GM23248 (cell line): ENCODE results near the gene HSCB.

ENCODE experiments used
- EZH2 ChIP-seq: fragments of 200-600 bp; sonication (generic); IDR thresholded peaks from 2 replicates; pipeline ENCODE4 v1.6.1; 2018; ENCODE audit warnings: antibody characterized with exemption, mild to moderate bottlenecking; ENCODE audit not compliant: insufficient read depth, poor library complexity, severe bottlenecking
- EZH2phosphoT487 ChIP-seq: fragments of 200-600 bp; sonication (generic); IDR thresholded peaks from 2 replicates; pipeline ENCODE4 v1.6.1; 2018; ENCODE audit warnings: antibody characterized with exemption, moderate library complexity, mild to moderate bottlenecking, low read depth; ENCODE audit not compliant: insufficient read depth

GRCh38 chr22:28772633-28773460 lies 31.0 kb downstream of the HSCB start, which contains the start of gene CCDC117:
- TF ChIP-seq EZH2: no peak
- no peak for TF ChIP-seq EZH2phosphoT487
